GM23338 (cell line): ENCODE results near the gene KCNA1.

Experiments
- CTCF ChIP-seq, 2 experiments: fragments of 200-600 bp in 1 of 2; sonication (generic) in 1 of 2; conservative IDR thresholded peaks; 2 replicates each; pipeline versions ENCODE4 v1.5.1 to v1.6.1; 2016 to 2017; ENCODE audit warnings: antibody characterized with exemption in 2 of 2, low read depth in 2 of 2, mild to moderate bottlenecking in 2 of 2, moderate library complexity in 1 of 2
- ETS1 ChIP-seq: IDR thresholded peaks from 2 replicates; pipeline ENCODE4 v1.6.1; 2016; ENCODE audit warnings: antibody characterized with exemption
- EZH2phosphoT487 ChIP-seq: fragments of 200-600 bp; sonication (generic); IDR thresholded peaks from one replicate; pipeline ENCODE4 v1.8.1; 2018; ENCODE audit warnings: antibody characterized with exemption; ENCODE audit not compliant: unreplicated experiment
- POLR2AphosphoS5 ChIP-seq: IDR thresholded peaks from 2 replicates; pipeline ENCODE4 v1.6.1; 2016; ENCODE audit warnings: antibody characterized with exemption, low read depth
- ZNF462 ChIP-seq: fragments of 250-450 bp; sonication (Bioruptor Pico); IDR thresholded peaks from 2 replicates; pipeline ENCODE4 v1.5.0; 2020; ENCODE audit warnings: mild to moderate bottlenecking, moderate library complexity

GRCh38 chr12:4909410-4909733 lies 333 bp upstream of the KCNA1 start:
- no peak; a peak in 2 of 4 replicates for TF ChIP-seq CTCF (conservative IDR thresholded peaks at IDR 0.05; ENCODE audit: low read depth in 2 of 2)
- TF ChIP-seq POLR2AphosphoS5: no peak
- TF ChIP-seq EZH2phosphoT487: no peak
- TF ChIP-seq ZNF462: no peak
- TF ChIP-seq ETS1: no peak
